D721Med (cell line): ENCODE results near the gene NAA25.
"Not testable (repeated sequence)": the region's sequence is repeated elsewhere in the genome, so short reads cannot be mapped to it uniquely, and the experiment has no call there.

Experiments used
- DNase-seq: peaks from one replicate; pipeline ENCODE4 v3.0.0; 2011; ENCODE audit warnings: low spot score; ENCODE audit not compliant: insufficient read length
- FAIRE-seq: peaks from 2 replicates; lab custom pipeline; 2011; peaks lifted over from hg19 to GRCh38; lab: Jason Lieb, UNC
- TF ChIP-seq, protein P1 (sequence below): IDR thresholded peaks from 2 replicates; pipeline ENCODE4 v1.5.1; 2012; ENCODE audit warnings: mild to moderate bottlenecking, control low read depth; ENCODE audit not compliant: insufficient read depth; ENCODE audit errors: missing control alignments

NAA25 gene

GRCh38 chr12:112013601-112014402 lies 94.8 kb downstream of the NAA25 start:
- FAIRE-seq (no peak), DNase-seq (peak; percentile 28)
- TF ChIP-seq, protein P1, sequence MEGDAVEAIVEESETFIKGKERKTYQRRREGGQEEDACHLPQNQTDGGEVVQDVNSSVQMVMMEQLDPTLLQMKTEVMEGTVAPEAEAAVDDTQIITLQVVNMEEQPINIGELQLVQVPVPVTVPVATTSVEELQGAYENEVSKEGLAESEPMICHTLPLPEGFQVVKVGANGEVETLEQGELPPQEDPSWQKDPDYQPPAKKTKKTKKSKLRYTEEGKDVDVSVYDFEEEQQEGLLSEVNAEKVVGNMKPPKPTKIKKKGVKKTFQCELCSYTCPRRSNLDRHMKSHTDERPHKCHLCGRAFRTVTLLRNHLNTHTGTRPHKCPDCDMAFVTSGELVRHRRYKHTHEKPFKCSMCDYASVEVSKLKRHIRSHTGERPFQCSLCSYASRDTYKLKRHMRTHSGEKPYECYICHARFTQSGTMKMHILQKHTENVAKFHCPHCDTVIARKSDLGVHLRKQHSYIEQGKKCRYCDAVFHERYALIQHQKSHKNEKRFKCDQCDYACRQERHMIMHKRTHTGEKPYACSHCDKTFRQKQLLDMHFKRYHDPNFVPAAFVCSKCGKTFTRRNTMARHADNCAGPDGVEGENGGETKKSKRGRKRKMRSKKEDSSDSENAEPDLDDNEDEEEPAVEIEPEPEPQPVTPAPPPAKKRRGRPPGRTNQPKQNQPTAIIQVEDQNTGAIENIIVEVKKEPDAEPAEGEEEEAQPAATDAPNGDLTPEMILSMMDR: no peak

- TF ChIP-seq, protein P1: peak; percentile 7
- peak; percentile 96 for DNase-seq
- FAIRE-seq: no peak
These were observed 95.6 kb downstream of the NAA25 start, which contains the start of the genes ERP29 and TMEM116 for GRCh38 chr12:112012775-112013600. Gene ERP29 (plus strand): TSS chr12:112013426. CDS start chr12:112013466, 40 bp downstream. Gene TMEM116 (minus strand): TSS chr12:112013165. CDS start chr12:112005270, 7,895 bp downstream.

- DNase-seq: no peak
- FAIRE-seq: no peak
- TF ChIP-seq, protein P1: no peak
These were observed 96.9 kb downstream of the NAA25 start for GRCh38 chr12:112011685-112012084.

DNA sequence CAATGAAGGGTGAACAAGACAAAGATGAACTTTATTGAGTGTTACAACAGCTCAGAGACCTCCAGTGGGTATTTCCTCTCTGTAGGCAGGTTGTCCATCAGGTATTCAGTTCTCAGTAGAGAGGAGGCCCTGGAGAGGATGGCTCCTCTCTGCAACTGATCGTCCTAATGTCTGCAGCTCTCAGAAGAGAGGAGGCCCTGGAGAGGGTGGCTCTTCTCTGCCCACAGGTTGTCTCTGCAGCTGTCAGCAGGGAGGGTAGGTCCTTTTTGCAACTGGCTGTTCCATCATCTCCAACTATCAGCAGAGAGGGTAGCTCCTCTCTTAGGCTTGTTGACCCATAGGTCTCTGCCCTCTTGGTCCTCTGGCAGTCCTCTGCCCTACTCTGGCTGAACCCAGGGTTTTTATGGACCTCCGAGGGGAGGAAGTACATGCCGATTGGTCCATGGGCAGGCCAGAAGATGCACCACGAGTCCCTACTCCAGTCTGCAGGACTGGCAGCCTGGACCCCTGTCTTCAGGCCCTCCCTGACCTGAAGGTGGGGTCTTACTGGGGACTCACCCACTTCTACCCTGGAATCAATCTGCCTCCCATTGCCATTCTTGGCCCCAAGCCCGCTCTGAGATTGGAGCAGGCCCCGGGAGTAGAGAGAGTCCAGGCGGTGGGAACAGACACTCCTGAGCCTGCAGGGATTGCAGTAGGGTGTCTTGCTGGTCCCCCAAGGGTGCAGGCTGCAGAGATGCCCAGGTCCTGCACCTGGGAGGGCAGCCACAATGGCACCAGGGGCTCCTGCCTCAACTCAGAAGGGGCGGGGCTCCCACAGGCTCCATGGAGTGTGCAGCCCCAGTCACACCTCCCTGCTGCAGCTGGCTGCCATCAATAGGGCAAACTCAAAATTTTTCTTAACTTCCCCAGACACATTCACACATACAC lies 97.9 kb downstream of the NAA25 start:
- FAIRE-seq: no peak
- TF ChIP-seq, protein P1: no peak
- no peak for DNase-seq

- DNase-seq, FAIRE-seq: not testable (repeated sequence)
These were observed 99.0 kb downstream of the NAA25 start for GRCh38 chr12:112009596-112009995.

DNA sequence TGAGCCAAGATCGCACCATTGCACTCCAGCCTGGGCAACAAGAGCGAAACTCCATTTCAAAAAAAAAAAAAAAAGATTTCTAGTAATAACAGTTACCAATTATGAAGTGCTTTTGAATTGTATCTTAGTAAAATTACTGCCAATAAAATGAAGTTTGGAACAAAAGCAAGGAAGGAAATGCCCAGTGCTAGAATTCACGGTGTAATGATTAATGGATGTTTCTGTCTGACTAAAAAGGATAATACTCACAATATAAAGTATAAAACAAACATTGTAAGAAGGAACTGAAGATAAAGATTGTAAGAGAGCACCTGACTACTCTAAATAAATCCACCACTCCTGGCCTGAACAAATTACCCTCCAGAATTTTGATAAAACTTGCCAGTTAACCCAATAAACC lies 99.7 kb downstream of the NAA25 start:
- DNase-seq (no peak), FAIRE-seq (no peak)
- TF ChIP-seq, protein P1: no peak
